Prostate gland (tissue), 2 donors: ENCODE data around the gene DPYSL3. TPM values are rescaled to one million over a fixed set of nuclear protein-coding genes. Genes with fewer than 3 reads are reported as not detected.
A peak's percentile ranks its signal among the peaks of the same experiment; 100 is the strongest.

Experiments used
- DNase-seq: peaks from one replicate; pipeline ENCODE4 v3.0.0-alpha.2; 2019; ENCODE audit warnings: low spot score
- H3K27ac ChIP-seq, 2 donors: fragments of 200-600 bp; sonication (generic); 2 replicates each; pipeline ENCODE4 v1.5.1; 2017 to 2019
- H3K27me3 ChIP-seq: fragments of 200-600 bp; sonication (generic); replicated peaks from 2 replicates; pipeline ENCODE4 v1.5.1; 2019; ENCODE audit not compliant: insufficient read depth
- H3K36me3 ChIP-seq, 2 donors: fragments of 200-600 bp; sonication (generic); 1 replicate in 1 of 2; 2 replicates in 1 of 2; pipeline versions ENCODE4 v1.5.1 to v1.8.1; 2017 to 2019
- H3K4me1 ChIP-seq: fragments of 200-600 bp; sonication (generic); replicated peaks from 2 replicates; pipeline ENCODE4 v1.5.1; 2019
- H3K4me3 ChIP-seq, 2 donors: fragments of 200-600 bp; sonication (generic); 2 replicates each; pipeline ENCODE4 v1.5.1; 2017 to 2019
- H3K9me3 ChIP-seq: fragments of 200-600 bp; sonication (generic); 2 replicates; pipeline ENCODE4 v1.5.1; 2017
- CTCF ChIP-seq, 4 experiments: fragments of 200-600 bp in 2 of 4; fragments of 450-650 bp in 2 of 4; sonication (generic) in 2 of 4; IDR thresholded peaks; 1 replicate in 3 of 4; 2 replicates in 1 of 4; pipeline ENCODE4 v1.5.1; 2016 to 2019; ENCODE audit warnings: antibody characterized with exemption in 4 of 4, mild to moderate bottlenecking in 2 of 4, moderate library complexity in 2 of 4
- POLR2A ChIP-seq: fragments of 450-650 bp; IDR thresholded peaks from one replicate; pipeline ENCODE4 v1.6.1; 2016; ENCODE audit warnings: antibody characterized with exemption, mild to moderate bottlenecking
- POLR2AphosphoS5 ChIP-seq: sonication (generic); formaldehyde crosslinking; IDR thresholded peaks from one replicate; pipeline ENCODE4 v1.6.1; 2017; ENCODE audit warnings: antibody characterized with exemption
- WGBS: methylation state at CpG from one replicate; pipeline ENCODE4 v1.1.5; 2018; 5-methylcytosine and 5-hydroxymethylcytosine counted together
- intact Hi-C: fragments of 100-400 bp; cut with DNase I; formaldehyde crosslinking; loops from one replicate; pipeline ENCODE4 v1.14.2; 2022
- total RNA-seq, 2 donors: library from RNA; depleted of rRNA; stranded (reverse); fragments of >200 nt; gene quantifications; one replicate each; pipeline ENCODE4 v1.1.0, GENCODE V29; 2016

Gene DPYSL3
- total RNA-seq, 2 donors from 2014 or later, result 113 to 126 TPM

GRCh38 chr5:147484708-147485020 is 25.2 kb downstream of the DPYSL3 start:
- no peaks in the 10 kb centered on the region for H3K4me1 ChIP-seq
- H3K27me3 ChIP-seq, result no peaks in the 10 kb centered on the region
- no peaks in the 10 kb centered on the region for H3K9me3 ChIP-seq
- H3K27ac ChIP-seq, result no peak overlapping the region
- intact Hi-C loops, result no loop called here
- 76% methylated on average over 3 of the region's 3 CpGs for WGBS
- no peaks in the 10 kb centered on the region for H3K36me3 ChIP-seq
- no peak overlapping the region for H3K4me3 ChIP-seq
- TF ChIP-seq POLR2A (no peak), CTCF (IDR thresholded peaks at IDR 0.05) (no peak), POLR2AphosphoS5 (no peak)
- DNase-seq, result no peak

- 22% methylated on average over 5 of the region's 5 CpGs for WGBS
- Histone ChIP-seq H3K4me1 (no peaks in the 10 kb centered on the region), H3K36me3 (no peaks in the 10 kb centered on the region), H3K27me3 (no peaks in the 10 kb centered on the region), H3K27ac (no peak overlapping the region), H3K9me3 (no peaks in the 10 kb centered on the region), H3K4me3 (no peak overlapping the region)
- TF ChIP-seq POLR2AphosphoS5 (no peak), POLR2A (no peak), CTCF (IDR thresholded peaks at IDR 0.05) (no peak)
- no peak for DNase-seq
- intact Hi-C loops, result no loop called here
These were observed 25.7 kb downstream of the DPYSL3 start for GRCh38 chr5:147483961-147484707.

- H3K4me3 ChIP-seq, result no peak overlapping the region
- WGBS, result 39% methylated on average over 5 of the region's 5 CpGs
- DNase-seq, result no peak
- no peaks in the 10 kb centered on the region for H3K4me1 ChIP-seq
- H3K27ac ChIP-seq, result no peak overlapping the region
- no peaks in the 10 kb centered on the region for H3K9me3 ChIP-seq
- intact Hi-C loops, result no loop called here
- no peaks in the 10 kb centered on the region for H3K27me3 ChIP-seq
- no peaks in the 10 kb centered on the region for H3K36me3 ChIP-seq
- TF ChIP-seq POLR2A (no peak), POLR2AphosphoS5 (peak; percentile 18)
These were observed 26.6 kb downstream of the DPYSL3 start for GRCh38 chr5:147483188-147483790.

- Histone ChIP-seq H3K4me3 (no peak overlapping the region), H3K4me1 (no peaks in the 10 kb centered on the region), H3K36me3 (no peaks in the 10 kb centered on the region), H3K27ac (no peak overlapping the region), H3K27me3 (no peaks in the 10 kb centered on the region), H3K9me3 (no peaks in the 10 kb centered on the region)
- no peak for DNase-seq
- intact Hi-C loops, result no loop called here
- 66% methylated on average over 7 of the region's 7 CpGs for WGBS
- TF ChIP-seq POLR2AphosphoS5 (no peak), POLR2A (no peak)
These were observed 27.1 kb downstream of the DPYSL3 start for GRCh38 chr5:147482706-147483180.

GRCh38 chr5:147481874-147482705 is 27.8 kb downstream of the DPYSL3 start:
- Histone ChIP-seq H3K27me3 (no peaks in the 10 kb centered on the region), H3K4me1 (no peaks in the 10 kb centered on the region), H3K4me3 (no peak overlapping the region), H3K36me3 (no peaks in the 10 kb centered on the region), H3K27ac (no peak overlapping the region), H3K9me3 (no peaks in the 10 kb centered on the region)
- 68% methylated on average over 3 of the region's 3 CpGs for WGBS
- intact Hi-C loops, result no loop called here
- no peak for TF ChIP-seq POLR2A
- TF ChIP-seq CTCF (IDR thresholded peaks at IDR 0.05), result no peak
- no peak for TF ChIP-seq POLR2AphosphoS5
- DNase-seq, result no peak
